Naive thymus-derived CD4-positive, alpha-beta T cell (primary cell): ENCODE data around the gene EME1. TPM values are rescaled to one million over a fixed set of nuclear protein-coding genes. Genes with fewer than 3 reads are reported as not detected.
A peak's percentile ranks its signal among the peaks of the same experiment; 100 is the strongest.

Experiments used
- ATAC-seq: fragments of 150-1000 bp; cut with Tn5 transposase; 2 replicates; pipeline ENCODE4 v1.10.0; 2021; ENCODE audit warnings: mild to moderate bottlenecking, moderate library complexity
- CTCF ChIA-PET: fragments of 350-600 bp; sonication (Branson Sonifier 250); formaldehyde crosslinking; loops from one replicate; lab custom pipeline; 2021; ENCODE audit warnings: antibody characterized with exemption; lab: Charles Lee
- POLR2A ChIA-PET: fragments of 350-600 bp; sonication (Branson Sonifier 250); formaldehyde crosslinking; loops from one replicate; lab custom pipeline; 2021; ENCODE audit warnings: antibody characterized with exemption, inconsistent platforms; lab: Charles Lee
- DNase-seq, 9 donors: peaks; one replicate each; pipeline versions ENCODE4 v3.0.0 to v3.0.0-alpha.2; 2020 to 2022; ENCODE audit warnings: mixed read lengths in 1 of 9
- H3K27ac ChIP-seq: one replicate; pipeline ENCODE4 v1.7.0; 2013; ENCODE audit warnings: mild to moderate bottlenecking, low read depth, low read length, moderate library complexity
- H3K27me3 ChIP-seq, 2 donors: one replicate each; pipeline ENCODE4 v1.7.0; 2013; ENCODE audit warnings: low read length in 2 of 2, mild to moderate bottlenecking in 2 of 2, moderate library complexity in 2 of 2; ENCODE audit not compliant: control insufficient read depth in 2 of 2, insufficient read depth in 2 of 2
- H3K36me3 ChIP-seq, 3 experiments: 1 replicate in 2 of 3; 2 replicates in 1 of 3; pipeline ENCODE4 v1.7.0; 2013; ENCODE audit warnings: low read length in 3 of 3, mild to moderate bottlenecking in 3 of 3, moderate library complexity in 1 of 3; ENCODE audit not compliant: insufficient read depth in 3 of 3, control insufficient read depth in 2 of 3
- H3K4me1 ChIP-seq, 2 donors: one replicate each; pipeline ENCODE4 v1.7.0; 2013; ENCODE audit warnings: low read length in 2 of 2, mild to moderate bottlenecking in 2 of 2, moderate library complexity in 1 of 2; ENCODE audit not compliant: control insufficient read depth in 2 of 2, insufficient read depth in 2 of 2
- H3K4me3 ChIP-seq: 2 replicates; pipeline ENCODE4 v1.7.0; 2013; ENCODE audit warnings: mild to moderate bottlenecking, low read length
- H3K9me3 ChIP-seq, 3 experiments: 1 replicate in 2 of 3; 2 replicates in 1 of 3; pipeline ENCODE4 v1.7.0; 2013; ENCODE audit warnings: low read length in 3 of 3; ENCODE audit not compliant: control insufficient read depth in 2 of 3
- H3K27ac Mint-ChIP-seq, 9 donors: one replicate each; pipeline ENCODE4 v1.8.0; 2020 to 2022; ENCODE audit warnings: mixed read lengths in 9 of 9, mild to moderate bottlenecking in 8 of 9, moderate library complexity in 5 of 9, inconsistent platforms in 2 of 9
- H3K27me3 Mint-ChIP-seq, 5 donors: one replicate each; pipeline ENCODE4 v1.8.0; 2021 to 2022; ENCODE audit warnings: mixed read lengths in 5 of 5, mild to moderate bottlenecking in 1 of 5
- H3K36me3 Mint-ChIP-seq, 5 donors: one replicate each; pipeline ENCODE4 v1.8.0; 2020 to 2022; ENCODE audit warnings: mixed read lengths in 5 of 5, mild to moderate bottlenecking in 3 of 5, inconsistent platforms in 1 of 5
- H3K4me1 Mint-ChIP-seq, 7 donors: one replicate each; pipeline ENCODE4 v1.8.0; 2020 to 2022; ENCODE audit warnings: mixed read lengths in 7 of 7, mild to moderate bottlenecking in 3 of 7, inconsistent platforms in 1 of 7
- H3K4me3 Mint-ChIP-seq, 10 donors: one replicate each; pipeline ENCODE4 v1.8.0; 2020 to 2022; ENCODE audit warnings: mild to moderate bottlenecking in 10 of 10, mixed read lengths in 10 of 10, moderate library complexity in 6 of 10, inconsistent platforms in 2 of 10
- H3K9me3 Mint-ChIP-seq, 11 donors: one replicate each; pipeline ENCODE4 v1.8.0; 2020 to 2022; ENCODE audit warnings: mixed read lengths in 11 of 11, mild to moderate bottlenecking in 4 of 11, inconsistent platforms in 1 of 11, moderate library complexity in 1 of 11
- intact Hi-C, 2 donors: fragments of 100-400 bp; cut with micrococcal nuclease; formaldehyde crosslinking; loops; one replicate each; pipeline ENCODE4 v1.15.1; 2023
- polyA plus RNA-seq, 2 donors: library from polyadenylated mRNA; unstranded; fragments of 300-500 nt; fragmentation: Illumina TruSeq; gene quantifications; one replicate each; pipeline ENCODE4 v1.2.3, GENCODE V29; 2021
- total RNA-seq, 6 experiments: library from RNA in 5 of 6; stranded (reverse) in 5 of 6; gene quantifications; 1 replicate in 5 of 6; 2 replicates in 1 of 6; pipeline ENCODE4 v1.2.3 and lab custom pipeline; 2021 to 2026

The EME1 gene
- total and polyA plus RNA-seq, 7 experiments from 2014 or later: 0.61 to 17.5 (median 2.2) TPM; not detected in 2

GRCh38 chr17:50356418-50356817, 16.6 kb upstream of the EME1 start:
- no peak for ATAC-seq
- POLR2A ChIA-PET: interaction anchor here (1.0 kb wide), 1 partner anchor 18 kb away, joined by 3 read pairs; no protein-coding TSS in a partner anchor
- intact Hi-C loops: no loop called here
- H3K36me3 Mint-ChIP-seq: peaks cover 0 to 11% (median 4%) of the 10 kb centered on the region in 5 donors
- Histone ChIP-seq H3K4me3 (no peak overlapping the region), H3K4me1 (no peaks in the 10 kb centered on the region), H3K9me3 (no peaks in the 10 kb centered on the region), H3K27me3 (no peaks in the 10 kb centered on the region), H3K36me3 (peaks cover 0 to 82% (median 6%) of the 10 kb centered on the region in 3 experiments), H3K27ac (no peak overlapping the region)
- peaks cover 0 to 2% (median 0%) of the 10 kb centered on the region in 11 donors for H3K9me3 Mint-ChIP-seq
- H3K27me3 Mint-ChIP-seq: no peaks in the 10 kb centered on the region
- H3K4me1 Mint-ChIP-seq: peaks cover 0 to 7% (median 4%) of the 10 kb centered on the region in 7 donors
- no peak overlapping the region for H3K27ac Mint-ChIP-seq
- CTCF ChIA-PET: no interaction called here
- H3K4me3 Mint-ChIP-seq: no peak overlapping the region
- DNase-seq: no peak

- ATAC-seq (no peak), DNase-seq (no peak)
- ChIA-PET CTCF (no interaction called here), POLR2A (interaction anchor here (0.6 to 0.8 kb wide), 2 partner anchors 12 to 15 kb away, joined by 3 to 4 read pairs; no protein-coding TSS in a partner anchor)
- Mint-ChIP-seq H3K9me3 (peaks cover 0 to 2% (median 0%) of the 10 kb centered on the region in 11 donors), H3K27ac (peak overlapping the region in 1 of 9 donors; percentile 32), H3K4me3 (no peak overlapping the region), H3K36me3 (peaks cover 0 to 11% (median 4%) of the 10 kb centered on the region in 5 donors), H3K27me3 (no peaks in the 10 kb centered on the region), H3K4me1 (peaks cover 3 to 8% (median 5%) of the 10 kb centered on the region in 7 donors)
- Histone ChIP-seq H3K27me3 (no peaks in the 10 kb centered on the region), H3K4me3 (no peak overlapping the region), H3K9me3 (no peaks in the 10 kb centered on the region), H3K4me1 (peaks cover 0 to under 1% of the 10 kb centered on the region in 2 donors), H3K36me3 (peaks cover 0 to 82% (median 6%) of the 10 kb centered on the region in 3 experiments), H3K27ac (no peak overlapping the region)
- intact Hi-C loops: no loop called here
Observed at GRCh38 chr17:50356892-50357510, 16.0 kb upstream of the EME1 start.

DNA sequence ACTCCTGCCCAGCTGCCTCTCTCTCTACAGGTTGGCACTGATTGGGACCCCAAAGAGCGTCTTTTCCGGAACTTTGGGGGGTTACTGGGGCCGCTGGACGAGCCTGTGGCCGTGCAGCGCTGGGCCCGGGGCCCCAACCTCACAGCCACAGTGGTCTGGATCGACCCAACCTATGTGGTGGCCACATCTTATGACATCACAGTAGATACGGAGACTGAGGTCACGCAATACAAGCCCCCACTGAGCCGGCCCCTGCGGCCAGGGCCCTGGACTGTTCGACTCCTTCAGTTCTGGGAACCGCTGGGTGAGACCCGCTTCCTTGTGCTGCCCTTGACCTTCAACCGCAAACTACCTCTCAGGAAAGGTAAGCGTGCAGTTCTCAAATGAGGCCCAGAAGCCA, 14.9 kb upstream of the EME1 start:
- peak overlapping the region in 1 of 9 donors; percentile 10 for H3K27ac Mint-ChIP-seq
- H3K36me3 Mint-ChIP-seq: peaks cover 0 to 8% (median 2%) of the 10 kb centered on the region in 5 donors
- DNase-seq (no peak), ATAC-seq (no peak)
- H3K9me3 Mint-ChIP-seq: peaks cover 0 to 2% (median 0%) of the 10 kb centered on the region in 11 donors
- no peak overlapping the region for H3K4me3 Mint-ChIP-seq
- no peaks in the 10 kb centered on the region for H3K27me3 ChIP-seq
- no peak overlapping the region for H3K27ac ChIP-seq
- H3K4me1 ChIP-seq: peaks cover 0 to 6% of the 10 kb centered on the region in 2 donors
- H3K4me3 ChIP-seq: no peak overlapping the region
- peaks cover 0 to 79% (median 6%) of the 10 kb centered on the region in 3 experiments for H3K36me3 ChIP-seq
- CTCF ChIA-PET: interaction anchor here (0.6 kb wide), 1 partner anchor 17 kb away, joined by 11 read pairs; no protein-coding TSS in a partner anchor
- peaks cover 8 to 13% (median 9%) of the 10 kb centered on the region in 7 donors for H3K4me1 Mint-ChIP-seq
- no peaks in the 10 kb centered on the region for H3K27me3 Mint-ChIP-seq
- intact Hi-C loops: no loop called here
- POLR2A ChIA-PET: interaction anchor here (0.7 to 1.2 kb wide), 2 partner anchors 11 to 17 kb away, joined by 3 read pairs; no protein-coding TSS in a partner anchor
- H3K9me3 ChIP-seq: no peaks in the 10 kb centered on the region

DNA sequence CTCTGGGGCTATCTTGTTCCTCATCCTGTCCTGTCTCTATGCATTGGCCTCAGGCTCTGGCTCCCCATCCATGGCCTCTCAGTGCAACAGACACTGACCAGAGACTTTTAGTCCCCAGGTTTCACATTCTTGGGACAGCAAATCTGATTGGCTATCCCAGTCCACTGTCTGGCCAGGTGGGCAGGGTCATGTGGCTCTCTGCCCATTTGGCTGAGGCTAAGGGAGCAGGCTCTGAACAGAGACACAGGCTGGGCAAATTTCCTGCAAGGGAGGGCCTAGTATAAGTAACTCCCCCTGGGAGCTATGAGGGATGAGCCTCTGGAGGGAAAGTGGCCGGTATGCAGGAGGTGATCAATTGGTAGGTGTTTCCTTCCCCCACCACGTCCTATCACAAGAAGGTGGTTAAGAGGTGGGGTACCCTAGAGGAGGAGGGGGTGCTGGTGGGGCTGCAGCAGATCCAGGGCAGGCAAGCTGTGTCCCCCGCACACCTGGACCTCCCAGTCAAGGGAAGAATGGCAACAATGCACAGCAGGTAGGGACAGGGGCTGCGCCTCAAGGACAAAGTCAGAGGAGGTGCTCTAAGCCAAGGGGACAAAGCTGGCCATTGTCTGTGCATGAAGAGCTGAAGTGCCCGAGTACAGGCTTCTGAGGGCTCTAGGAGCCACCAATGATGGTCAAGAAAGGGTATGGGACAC, 13.9 kb upstream of the EME1 start:
- ChIA-PET CTCF (interaction anchor here (0.6 to 1.6 kb wide), 6 partner anchors 10 to 121 kb away, joined by 3 to 11 read pairs (median 4); partner anchors contain the start of gene LRRC59), POLR2A (interaction anchor here (1.2 kb wide), 1 partner anchor 12 kb away, joined by 3 read pairs; no protein-coding TSS in a partner anchor)
- DNase-seq (no peak), ATAC-seq (no peak)
- Mint-ChIP-seq H3K4me3 (no peak overlapping the region), H3K4me1 (peaks cover 7 to 15% (median 10%) of the 10 kb centered on the region in 7 donors), H3K27ac (peak overlapping the region in 3 of 9 donors; percentile 45 to 64 (median 56)), H3K9me3 (peaks cover 0 to 2% (median 0%) of the 10 kb centered on the region in 11 donors), H3K27me3 (no peaks in the 10 kb centered on the region), H3K36me3 (peaks cover 0 to 8% (median 0%) of the 10 kb centered on the region in 5 donors)
- Histone ChIP-seq H3K4me3 (no peak overlapping the region), H3K36me3 (peaks cover 0 to 70% (median 6%) of the 10 kb centered on the region in 3 experiments), H3K4me1 (peaks cover 0 to 6% of the 10 kb centered on the region in 2 donors), H3K9me3 (no peaks in the 10 kb centered on the region), H3K27ac (no peak overlapping the region), H3K27me3 (no peaks in the 10 kb centered on the region)
- intact Hi-C loops: no loop called here

GRCh38 chr17:50359998-50360461, 13.0 kb upstream of the EME1 start:
- Histone ChIP-seq H3K4me3 (no peak overlapping the region), H3K4me1 (peaks cover 0 to 6% of the 10 kb centered on the region in 2 donors), H3K36me3 (peaks cover 0 to 70% (median 6%) of the 10 kb centered on the region in 3 experiments), H3K9me3 (no peaks in the 10 kb centered on the region), H3K27me3 (no peaks in the 10 kb centered on the region), H3K27ac (no peak overlapping the region)
- POLR2A ChIA-PET: no interaction called here
- no peak for DNase-seq
- peaks cover 0 to 7% (median 0%) of the 10 kb centered on the region in 5 donors for H3K36me3 Mint-ChIP-seq
- CTCF ChIA-PET: interaction anchor here (1.1 to 3.1 kb wide), 5 partner anchors 9 to 119 kb away, joined by 3 to 12 read pairs (median 3); partner anchors contain the start of genes EME1 and MRPL27
- intact Hi-C loops: loop anchor here (5.0 kb wide), 1 partner anchor 37 kb away; the partner anchor contains the start of gene LRRC59 (in 2 of the 2)
- no peak overlapping the region for H3K27ac Mint-ChIP-seq
- H3K4me3 Mint-ChIP-seq: no peak overlapping the region
- peaks cover 0 to 2% (median 0%) of the 10 kb centered on the region in 11 donors for H3K9me3 Mint-ChIP-seq
- H3K4me1 Mint-ChIP-seq: peaks cover 7 to 15% (median 9%) of the 10 kb centered on the region in 7 donors
- ATAC-seq: no peak
- H3K27me3 Mint-ChIP-seq: no peaks in the 10 kb centered on the region
